ENCODE data around the gene ENC1.

The ENC1 gene

DNA sequence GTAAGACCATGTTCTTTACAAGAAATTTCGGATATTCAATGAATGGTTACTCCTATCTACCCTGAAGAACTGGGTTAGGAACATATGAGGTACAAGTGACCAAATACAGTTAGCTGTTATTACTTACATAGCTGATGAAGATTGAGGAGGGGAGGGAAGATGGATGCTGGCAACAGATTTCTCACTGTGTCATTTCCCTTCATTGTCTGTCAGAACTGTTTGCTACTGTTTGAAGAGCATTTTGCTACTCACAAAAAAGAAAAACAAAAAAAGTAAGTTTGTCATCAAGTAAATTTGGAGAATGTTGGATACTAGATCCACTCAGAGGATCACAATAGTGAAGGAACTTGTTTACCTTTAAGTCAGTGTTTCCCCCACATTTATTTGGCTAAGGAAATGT, 53.7 kb downstream of the ENC1 start:
- no peak for DNase-seq (ENCODE audit: low read depth)
- no peak overlapping the region for H3K4me3 ChIP-seq (ENCODE audit: low read length)
- TF ChIP-seq, protein P1, sequence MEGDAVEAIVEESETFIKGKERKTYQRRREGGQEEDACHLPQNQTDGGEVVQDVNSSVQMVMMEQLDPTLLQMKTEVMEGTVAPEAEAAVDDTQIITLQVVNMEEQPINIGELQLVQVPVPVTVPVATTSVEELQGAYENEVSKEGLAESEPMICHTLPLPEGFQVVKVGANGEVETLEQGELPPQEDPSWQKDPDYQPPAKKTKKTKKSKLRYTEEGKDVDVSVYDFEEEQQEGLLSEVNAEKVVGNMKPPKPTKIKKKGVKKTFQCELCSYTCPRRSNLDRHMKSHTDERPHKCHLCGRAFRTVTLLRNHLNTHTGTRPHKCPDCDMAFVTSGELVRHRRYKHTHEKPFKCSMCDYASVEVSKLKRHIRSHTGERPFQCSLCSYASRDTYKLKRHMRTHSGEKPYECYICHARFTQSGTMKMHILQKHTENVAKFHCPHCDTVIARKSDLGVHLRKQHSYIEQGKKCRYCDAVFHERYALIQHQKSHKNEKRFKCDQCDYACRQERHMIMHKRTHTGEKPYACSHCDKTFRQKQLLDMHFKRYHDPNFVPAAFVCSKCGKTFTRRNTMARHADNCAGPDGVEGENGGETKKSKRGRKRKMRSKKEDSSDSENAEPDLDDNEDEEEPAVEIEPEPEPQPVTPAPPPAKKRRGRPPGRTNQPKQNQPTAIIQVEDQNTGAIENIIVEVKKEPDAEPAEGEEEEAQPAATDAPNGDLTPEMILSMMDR (IDR thresholded peaks at IDR 0.05; ENCODE audit: insufficient read depth, low read depth, low read length, missing control alignments), result no peak

DNA sequence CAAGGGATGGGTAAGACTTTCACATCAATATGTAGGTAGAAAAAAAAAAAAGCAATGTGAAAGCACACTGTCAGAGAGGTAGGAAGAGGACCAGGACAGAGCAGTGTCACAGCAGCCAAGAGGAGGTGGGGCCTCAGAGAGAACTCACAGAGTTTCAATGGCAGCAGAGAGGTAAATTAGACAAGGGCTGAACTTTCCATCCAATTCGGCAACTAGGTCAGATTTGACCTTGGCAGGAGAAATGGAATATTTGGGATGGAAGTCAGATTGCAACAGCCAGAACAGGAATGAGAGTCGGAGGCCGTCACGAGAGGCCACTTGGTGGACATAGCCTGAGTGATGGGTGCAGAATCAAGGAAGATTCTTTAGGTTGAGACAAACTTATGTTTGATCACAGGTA, 57.7 kb downstream of the ENC1 start:
- TF ChIP-seq, protein P1 (IDR thresholded peaks at IDR 0.05; ENCODE audit: insufficient read depth, low read depth, low read length, missing control alignments), result no peak
- DNase-seq (ENCODE audit: low read depth), result no peak
- H3K4me3 ChIP-seq (ENCODE audit: low read length), result no peak overlapping the region

DNA sequence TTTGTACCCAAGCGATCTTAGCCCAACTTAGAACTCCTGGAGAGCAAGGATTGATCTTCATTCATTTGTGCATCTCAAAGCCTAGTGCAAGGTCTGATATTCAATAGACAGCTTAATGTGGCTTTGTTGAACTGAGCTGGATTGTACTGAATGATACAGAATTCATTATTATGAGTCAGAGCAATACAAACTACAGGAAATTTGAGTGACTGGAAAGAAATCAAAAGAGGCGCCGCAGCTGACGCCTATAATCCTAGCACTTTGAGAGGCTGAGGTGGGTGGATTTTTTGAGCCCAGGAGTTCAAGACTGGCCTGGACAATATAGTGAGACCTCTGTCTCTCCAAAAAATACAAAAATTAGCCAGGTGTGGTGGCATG, 58.6 kb downstream of the ENC1 start:
- TF ChIP-seq, protein P1 (IDR thresholded peaks at IDR 0.05; ENCODE audit: insufficient read depth, low read depth, low read length, missing control alignments), result no peak
- no peak for DNase-seq (ENCODE audit: low read depth)
- no peak overlapping the region for H3K4me3 ChIP-seq (ENCODE audit: low read length)

DNA sequence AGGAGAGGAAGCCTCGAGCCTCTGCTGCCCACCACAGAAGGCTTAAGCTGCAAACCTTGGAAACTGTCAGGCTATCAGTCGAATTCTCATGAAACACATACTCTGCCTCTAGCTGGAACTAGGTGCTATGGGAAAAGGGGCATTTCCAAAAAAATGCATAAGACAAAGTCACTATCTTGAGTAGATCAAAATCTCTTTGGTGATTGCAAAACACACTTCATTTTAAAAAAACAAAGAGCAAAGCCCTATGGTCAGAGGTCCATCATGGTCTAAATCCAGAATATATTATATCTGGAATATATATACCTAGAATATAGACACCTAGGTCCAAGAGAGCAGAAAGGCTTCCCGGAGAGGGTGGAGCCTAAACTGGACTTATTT, 59.8 kb downstream of the ENC1 start:
- no peak for DNase-seq (ENCODE audit: low read depth)

DNA sequence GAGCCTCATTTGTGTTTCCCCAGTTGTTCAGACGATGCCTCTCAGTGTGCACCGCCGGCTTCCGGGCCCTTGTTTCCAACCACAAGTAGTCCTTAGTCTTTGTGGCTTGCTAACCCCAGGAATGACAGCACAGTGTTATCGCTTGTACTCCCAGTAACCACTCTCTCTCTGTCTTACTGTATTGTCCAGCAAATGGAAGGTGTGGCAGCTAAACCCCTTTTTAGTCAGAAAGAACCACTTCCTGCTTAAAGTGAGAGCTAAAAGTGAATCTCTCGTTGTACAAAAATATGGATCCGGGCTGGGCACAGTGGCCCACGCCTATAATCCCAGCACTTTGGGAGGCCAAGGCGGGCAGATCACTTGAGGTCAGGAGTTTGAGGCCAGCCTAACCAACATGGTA, 61.3 kb downstream of the ENC1 start:
- H3K4me3 ChIP-seq (ENCODE audit: low read length), result no peak overlapping the region
- no peak for DNase-seq (ENCODE audit: low read depth)
- TF ChIP-seq, protein P1 (IDR thresholded peaks at IDR 0.05; ENCODE audit: insufficient read depth, low read depth, low read length, missing control alignments), result no peak

More for the DNA sequence above, 59.8 kb downstream of the ENC1 start:
- TF ChIP-seq, protein P1 (IDR thresholded peaks at IDR 0.05; ENCODE audit: insufficient read depth, low read depth, low read length, missing control alignments), result no peak
- H3K4me3 ChIP-seq (ENCODE audit: low read length), result no peak overlapping the region

DNA sequence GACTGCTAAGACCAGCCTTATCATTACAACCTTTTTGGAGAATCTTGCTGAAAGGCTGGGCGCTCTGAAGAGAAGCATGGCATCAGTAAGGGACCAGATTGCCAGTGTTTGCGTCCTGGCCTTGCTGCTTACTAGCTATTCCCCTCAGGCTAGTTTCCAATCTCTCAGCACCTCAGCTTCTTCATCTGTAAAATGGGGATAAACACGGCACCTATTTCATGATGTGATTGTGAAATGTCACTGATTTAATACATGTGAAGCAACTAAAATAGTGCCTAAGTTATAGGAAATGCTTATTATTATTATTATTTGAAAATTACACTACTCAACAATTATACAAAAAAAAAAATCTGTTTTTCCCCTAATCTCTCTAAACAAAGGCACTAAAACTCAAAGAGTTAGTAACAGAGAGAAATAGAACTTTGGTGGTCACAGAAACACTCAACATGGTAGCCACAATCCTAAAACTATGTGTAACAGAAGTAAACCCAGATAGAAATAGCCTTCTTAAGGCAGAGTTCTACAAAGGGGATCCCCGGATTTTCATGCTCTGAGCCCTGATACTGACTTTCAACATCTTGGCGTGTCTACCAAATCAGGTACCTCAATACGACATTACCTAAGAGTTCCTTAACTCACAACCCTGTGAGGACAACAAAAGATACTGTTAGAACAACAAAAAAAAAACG, 62.0 kb downstream of the ENC1 start:
- TF ChIP-seq, protein P1 (IDR thresholded peaks at IDR 0.05; ENCODE audit: insufficient read depth, low read depth, low read length, missing control alignments), result no peak
- H3K4me3 ChIP-seq (ENCODE audit: low read length), result no peak overlapping the region
- no peak for DNase-seq (ENCODE audit: low read depth)
